HEK293 (cell line): ENCODE results near the gene TCF7.

Experiments
- CTCF ChIA-PET: fragments of 350-600 bp; formaldehyde crosslinking; extraction: SDS; loops from one replicate; lab custom pipeline; 2021; ENCODE audit warnings: antibody characterized with exemption; lab: Yijun Ruan, JAX
- POLR2A ChIA-PET: fragments of 300-600 bp; formaldehyde crosslinking; extraction: SDS; loops from one replicate; lab custom pipeline; 2020; ENCODE audit warnings: antibody characterized with exemption, inconsistent platforms; lab: Yijun Ruan, JAX
- H3K27ac ChIP-seq: fragments of 200-500 bp; sonication (Bioruptor generic); 2 replicates; pipeline ENCODE4 v1.5.1; 2014; ENCODE audit warnings: low read depth, low read length, control low read depth, inconsistent platforms; ENCODE audit errors: extremely low read depth
- H3K36me3 ChIP-seq, 2 experiments: fragments of 200-500 bp in 1 of 2; sonication (Bioruptor generic) in 1 of 2; 1 replicate in 1 of 2; 2 replicates in 1 of 2; pipeline ENCODE4 v1.5.1; 2014 to 2017; ENCODE audit warnings: inconsistent platforms in 2 of 2, low read length in 2 of 2; ENCODE audit not compliant: control insufficient read depth in 2 of 2, insufficient read depth in 1 of 2
- H3K4me1 ChIP-seq: fragments of 200-500 bp; sonication (Bioruptor generic); 2 replicates; pipeline ENCODE4 v1.5.1; 2014; ENCODE audit warnings: mild to moderate bottlenecking, low read length, inconsistent platforms; ENCODE audit not compliant: control insufficient read depth, insufficient read depth
- H3K4me3 ChIP-seq: 2 replicates; pipeline ENCODE4 v1.5.1; 2011; ENCODE audit warnings: low read depth, mild to moderate bottlenecking, control low read depth, low read length, moderate library complexity
- H3K9me3 ChIP-seq: fragments of 200-500 bp; sonication (Bioruptor generic); 2 replicates; pipeline ENCODE4 v1.5.1; 2014; ENCODE audit warnings: low read depth, low read length, inconsistent platforms; ENCODE audit not compliant: control insufficient read depth, insufficient read depth
- BCL6B ChIP-seq: fragments of 450-650 bp; formaldehyde crosslinking; IDR thresholded peaks from 2 replicates; pipeline ENCODE4 v1.5.1; 2017; ENCODE audit warnings: missing biosample characterization, missing genetic modification characterization
- ELK4 ChIP-seq: IDR thresholded peaks from 2 replicates; pipeline ENCODE4 v1.6.1; 2011; ENCODE audit warnings: mild to moderate bottlenecking, low read depth, low read length, borderline replicate concordance
- GLI2 ChIP-seq: fragments of 450-650 bp; formaldehyde crosslinking; IDR thresholded peaks from 2 replicates; pipeline ENCODE4; 2017; ENCODE audit warnings: missing biosample characterization, missing genetic modification characterization, low read depth, borderline replicate concordance
- GLI4 ChIP-seq: fragments of 450-650 bp; formaldehyde crosslinking; IDR thresholded peaks from 2 replicates; pipeline ENCODE4 v1.5.1; 2016; ENCODE audit warnings: missing biosample characterization, missing genetic modification characterization
- IKZF3 ChIP-seq: fragments of 450-650 bp; IDR thresholded peaks from 2 replicates; pipeline ENCODE4 v1.5.0; 2018; ENCODE audit warnings: missing biosample characterization, mild to moderate bottlenecking, missing genetic modification characterization, moderate library complexity
- KLF16 ChIP-seq: fragments of 450-650 bp; formaldehyde crosslinking; IDR thresholded peaks from 2 replicates; pipeline ENCODE4 v1.5.1; 2017; ENCODE audit warnings: missing biosample characterization, missing genetic modification characterization
- SP2 ChIP-seq: fragments of 450-650 bp; formaldehyde crosslinking; IDR thresholded peaks from 2 replicates; pipeline ENCODE4 v1.5.1; 2016; ENCODE audit warnings: missing biosample characterization, missing genetic modification characterization
- TRIM28 ChIP-seq: IDR thresholded peaks from 2 replicates; pipeline ENCODE4 v1.6.1; 2011; ENCODE audit warnings: low read length, control low read depth, borderline replicate concordance
- ZBTB20 ChIP-seq: fragments of 450-650 bp; formaldehyde crosslinking; IDR thresholded peaks from 2 replicates; pipeline ENCODE4 v1.5.1; 2016; ENCODE audit warnings: missing biosample characterization, missing genetic modification characterization
- ZBTB44 ChIP-seq: fragments of 450-650 bp; IDR thresholded peaks from 2 replicates; pipeline ENCODE4 v1.5.1; 2018; ENCODE audit warnings: missing biosample characterization, mild to moderate bottlenecking, missing genetic modification characterization
- ZNF16 ChIP-seq: fragments of 450-650 bp; formaldehyde crosslinking; IDR thresholded peaks from 2 replicates; pipeline ENCODE4 v1.5.1; 2016; ENCODE audit warnings: low read depth, missing biosample characterization, missing genetic modification characterization
- ZNF169 ChIP-seq: fragments of 450-650 bp; formaldehyde crosslinking; IDR thresholded peaks from 2 replicates; pipeline ENCODE4 v1.5.1; 2016; ENCODE audit warnings: missing biosample characterization, missing genetic modification characterization
- ZNF202 ChIP-seq: fragments of 450-650 bp; formaldehyde crosslinking; IDR thresholded peaks from 2 replicates; pipeline ENCODE4 v1.5.1; 2016; ENCODE audit warnings: missing biosample characterization, missing genetic modification characterization, borderline replicate concordance
- ZNF274 ChIP-seq, 2 experiments: fragments of 200-500 bp in 1 of 2; fragments of 450-650 bp in 1 of 2; sonication (Bioruptor generic) in 1 of 2; formaldehyde crosslinking in 1 of 2; IDR thresholded peaks; 2 replicates each; pipeline versions ENCODE4 v1.5.1 to v1.6.1; 2014 to 2016; ENCODE audit warnings: borderline replicate concordance in 1 of 2, inconsistent platforms in 1 of 2, low read length in 1 of 2, missing biosample characterization in 1 of 2, missing genetic modification characterization in 1 of 2
- ZNF423 ChIP-seq: fragments of 450-650 bp; formaldehyde crosslinking; IDR thresholded peaks from 2 replicates; pipeline ENCODE4 v1.5.1; 2016; ENCODE audit warnings: missing biosample characterization, missing genetic modification characterization
- ZNF548 ChIP-seq: fragments of 450-650 bp; formaldehyde crosslinking; IDR thresholded peaks from 2 replicates; pipeline ENCODE4 v1.5.1; 2016; ENCODE audit warnings: missing biosample characterization, missing genetic modification characterization
- ZNF549 ChIP-seq: fragments of 450-650 bp; IDR thresholded peaks from 2 replicates; pipeline ENCODE4 v1.5.1; 2018; ENCODE audit warnings: missing biosample characterization, missing genetic modification characterization, mild to moderate bottlenecking, inconsistent platforms, moderate library complexity
- ZNF585B ChIP-seq: fragments of 450-650 bp; formaldehyde crosslinking; IDR thresholded peaks from 2 replicates; pipeline ENCODE4 v1.5.1; 2016; ENCODE audit warnings: missing biosample characterization, missing genetic modification characterization
- ZNF621 ChIP-seq: fragments of 450-650 bp; formaldehyde crosslinking; IDR thresholded peaks from 2 replicates; pipeline ENCODE4 v1.5.1; 2017; ENCODE audit warnings: missing biosample characterization, missing genetic modification characterization
- ZNF623 ChIP-seq: fragments of 450-650 bp; formaldehyde crosslinking; IDR thresholded peaks from 2 replicates; pipeline ENCODE4 v1.5.1; 2016; ENCODE audit warnings: missing biosample characterization, missing genetic modification characterization
- ZNF670 ChIP-seq: fragments of 450-650 bp; formaldehyde crosslinking; IDR thresholded peaks from 2 replicates; pipeline ENCODE4 v1.5.1; 2016; ENCODE audit warnings: missing biosample characterization, missing genetic modification characterization, low read depth
- ZNF76 ChIP-seq: fragments of 450-650 bp; formaldehyde crosslinking; IDR thresholded peaks from 2 replicates; pipeline ENCODE4; 2016; ENCODE audit warnings: low read depth, missing biosample characterization, missing genetic modification characterization, borderline replicate concordance
- ZNF776 ChIP-seq: fragments of 450-650 bp; formaldehyde crosslinking; IDR thresholded peaks from 2 replicates; pipeline ENCODE4 v1.5.0; 2017; ENCODE audit warnings: missing biosample characterization, missing genetic modification characterization, borderline replicate concordance
- ZSCAN30 ChIP-seq: fragments of 450-650 bp; IDR thresholded peaks from 2 replicates; pipeline ENCODE4 v1.5.1; 2018; ENCODE audit warnings: missing biosample characterization, mild to moderate bottlenecking, missing genetic modification characterization, moderate library complexity
- ZSCAN5A ChIP-seq: fragments of 450-650 bp; formaldehyde crosslinking; IDR thresholded peaks from 2 replicates; pipeline ENCODE4 v1.5.1; 2016; ENCODE audit warnings: missing biosample characterization, missing genetic modification characterization

Gene TCF7

GRCh38 chr5:134120386-134121138 lies 6.1 kb downstream of the TCF7 start:
- TF ChIP-seq SP2 (tag by site-specific recombination) (no peak), ZNF623 (tag by site-specific recombination) (peak; percentile 91)
- no peaks in the 10 kb centered on the region for H3K4me1 ChIP-seq
- H3K27ac ChIP-seq = no peak overlapping the region
- POLR2A ChIA-PET = interaction anchor here (0.9 to 1.1 kb wide), 2 partner anchors 9 to 31 kb away, joined by 3 to 8 read pairs; no protein-coding TSS in a partner anchor
- CTCF ChIA-PET = interaction anchor here (2.9 kb wide), 1 partner anchor 20 kb away, joined by 10 read pairs; no protein-coding TSS in a partner anchor
- peaks cover 3 to 77% of the 10 kb centered on the region in 2 experiments; a peak in 2 of 3 replicates for H3K36me3 ChIP-seq
- no peak overlapping the region for H3K4me3 ChIP-seq
- no peaks in the 10 kb centered on the region for H3K9me3 ChIP-seq

GRCh38 chr5:134122530-134122929 lies 8.0 kb downstream of the TCF7 start:
- Histone ChIP-seq H3K9me3 (no peaks in the 10 kb centered on the region), H3K4me1 (no peaks in the 10 kb centered on the region), H3K4me3 (no peak overlapping the region), H3K36me3 (peaks cover 3 to 78% of the 10 kb centered on the region in 2 experiments; a peak in 2 of 3 replicates), H3K27ac (no peak overlapping the region)
- TF ChIP-seq TRIM28 (no peak), GLI2 (tag by site-specific recombination) (no peak), ZNF274 (IDR thresholded peaks at IDR 0.05; ENCODE audit: low read length) (no peak), ZNF274 (tag by site-specific recombination; IDR thresholded peaks at IDR 0.05; ENCODE audit: borderline replicate concordance) (no peak), GLI4 (tag by site-specific recombination) (no peak), KLF16 (tag by site-specific recombination) (no peak), ELK4 (no peak)
- ChIA-PET POLR2A (no interaction called here), CTCF (interaction anchor here (0.8 to 1.3 kb wide), 2 partner anchors 23 to 83 kb away, joined by 4 read pairs; no protein-coding TSS in a partner anchor)

- POLR2A ChIA-PET = no interaction called here
- peaks cover 3 to 74% of the 10 kb centered on the region in 2 experiments; a peak in 2 of 3 replicates for H3K36me3 ChIP-seq
- no peaks in the 10 kb centered on the region for H3K9me3 ChIP-seq
- CTCF ChIA-PET = interaction anchor here (1.9 kb wide), 1 partner anchor 17 kb away, joined by 10 read pairs; no protein-coding TSS in a partner anchor
- no peaks in the 10 kb centered on the region for H3K4me1 ChIP-seq
- no peak overlapping the region for H3K27ac ChIP-seq
- no peak overlapping the region for H3K4me3 ChIP-seq
- TF ChIP-seq ZNF549 (no peak), ZNF202 (tag by site-specific recombination) (no peak), ZNF621 (no peak), ZNF776 (no peak), ZNF423 (tag by site-specific recombination) (no peak), ZBTB44 (tag by site-specific recombination) (no peak), ZSCAN30 (no peak), ZNF16 (tag by site-specific recombination) (no peak), ZNF169 (tag by site-specific recombination) (no peak), ZNF548 (no peak), ZNF670 (tag by site-specific recombination) (no peak), IKZF3 (no peak), ZBTB20 (tag by site-specific recombination) (no peak), ZSCAN5A (tag by site-specific recombination) (no peak), ZNF274 (IDR thresholded peaks at IDR 0.05; ENCODE audit: low read length) (no peak), ZNF274 (tag by site-specific recombination; IDR thresholded peaks at IDR 0.05; ENCODE audit: borderline replicate concordance) (no peak), ZNF585B (tag by site-specific recombination) (no peak), ZNF76 (tag by site-specific recombination) (no peak), BCL6B (tag by site-specific recombination) (no peak)
Measured at GRCh38 chr5:134123360-134123759, 8.9 kb downstream of the TCF7 start.
